ENCODE results near the gene MCRIP2. TPM values are rescaled to one million over a fixed set of nuclear protein-coding genes. Genes with fewer than 3 reads are reported as not detected.
A peak's percentile ranks its signal among the peaks of the same experiment; 100 is the strongest.

Gene MCRIP2
- total and polyA plus RNA-seq, 11 donors, result 52.3 to 321 (median 97.0) TPM

DNA sequence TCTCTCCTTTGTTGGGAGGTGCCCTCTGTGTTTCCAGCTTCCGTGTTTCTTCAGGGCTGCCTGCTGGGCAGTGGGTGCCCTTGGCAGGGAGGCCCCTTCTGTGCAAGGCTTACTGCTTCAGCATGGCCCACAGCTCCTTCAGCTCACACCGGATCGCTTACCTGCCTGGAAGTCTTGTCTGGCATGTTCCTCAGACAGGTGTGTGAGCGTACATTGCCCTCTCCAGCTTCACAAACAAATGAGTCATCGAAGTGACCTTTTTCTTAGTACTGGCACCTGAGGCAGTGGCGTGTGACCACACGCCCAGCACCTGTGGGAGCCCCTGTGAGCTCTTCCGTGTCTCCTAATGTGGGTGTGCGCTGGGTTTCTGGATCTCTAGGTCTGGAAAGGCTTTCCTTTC is 48.2 kb upstream of the MCRIP2 start:
- TF ChIP-seq, protein P1, sequence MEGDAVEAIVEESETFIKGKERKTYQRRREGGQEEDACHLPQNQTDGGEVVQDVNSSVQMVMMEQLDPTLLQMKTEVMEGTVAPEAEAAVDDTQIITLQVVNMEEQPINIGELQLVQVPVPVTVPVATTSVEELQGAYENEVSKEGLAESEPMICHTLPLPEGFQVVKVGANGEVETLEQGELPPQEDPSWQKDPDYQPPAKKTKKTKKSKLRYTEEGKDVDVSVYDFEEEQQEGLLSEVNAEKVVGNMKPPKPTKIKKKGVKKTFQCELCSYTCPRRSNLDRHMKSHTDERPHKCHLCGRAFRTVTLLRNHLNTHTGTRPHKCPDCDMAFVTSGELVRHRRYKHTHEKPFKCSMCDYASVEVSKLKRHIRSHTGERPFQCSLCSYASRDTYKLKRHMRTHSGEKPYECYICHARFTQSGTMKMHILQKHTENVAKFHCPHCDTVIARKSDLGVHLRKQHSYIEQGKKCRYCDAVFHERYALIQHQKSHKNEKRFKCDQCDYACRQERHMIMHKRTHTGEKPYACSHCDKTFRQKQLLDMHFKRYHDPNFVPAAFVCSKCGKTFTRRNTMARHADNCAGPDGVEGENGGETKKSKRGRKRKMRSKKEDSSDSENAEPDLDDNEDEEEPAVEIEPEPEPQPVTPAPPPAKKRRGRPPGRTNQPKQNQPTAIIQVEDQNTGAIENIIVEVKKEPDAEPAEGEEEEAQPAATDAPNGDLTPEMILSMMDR (IDR thresholded peaks at IDR 0.05), result no peak
- TF ChIP-seq POLR2A (IDR thresholded peaks at IDR 0.05), result no peak
- H3K4me3 ChIP-seq, result no peak overlapping the region

DNA sequence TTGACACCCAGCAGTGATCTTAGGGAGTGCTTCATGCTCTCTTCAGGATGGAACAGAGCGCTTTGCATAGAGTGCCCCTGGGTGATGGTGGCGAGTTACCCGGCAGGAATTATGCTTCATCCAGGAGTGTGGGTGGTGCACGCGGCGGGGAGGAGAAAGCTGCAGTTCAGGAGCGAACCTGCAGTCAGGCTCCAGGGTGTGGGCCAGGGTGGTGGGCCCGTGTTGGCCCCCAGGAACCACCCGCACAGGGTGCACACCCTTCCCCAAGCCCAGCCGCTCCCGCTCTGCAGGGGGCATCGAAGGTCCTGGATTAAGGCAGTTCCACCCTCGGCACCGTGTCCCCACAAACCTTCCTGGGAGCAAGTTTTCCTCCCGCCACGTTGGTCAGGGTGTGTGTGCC is 47.8 kb upstream of the MCRIP2 start:
- Histone ChIP-seq H3K27ac (no peak overlapping the region), H3K27me3 (no peaks in the 10 kb centered on the region), H3K9me3 (no peaks in the 10 kb centered on the region), H3K4me1 (peaks cover 0 to 36% (median 12%) of the 10 kb centered on the region in 12 donors), H3K4me3 (no peak overlapping the region), H3K36me3 (peaks cover 0 to 15% (median 1%) of the 10 kb centered on the region in 9 donors)
- intact Hi-C loops (cut with DNase I), result loop anchor here in 2 of 10 donors (5.0 kb wide), 1 partner anchor 33 kb away; no protein-coding TSS in a partner anchor
- peak in 1 of 5 donors; percentile 9 for DNase-seq
- WGBS, 4 donors, result 83 to 89% (median 87%) methylated on average over 15 to 16 of the region's 16 CpGs
- ATAC-seq, result no peak
- TF ChIP-seq, protein P1 (IDR thresholded peaks at IDR 0.05), result no peak
- no peak for TF ChIP-seq POLR2A (IDR thresholded peaks at IDR 0.05)

More for the DNA sequence above, 48.2 kb upstream of the MCRIP2 start:
- peaks cover 0 to 38% (median 15%) of the 10 kb centered on the region in 12 donors for H3K4me1 ChIP-seq
- ATAC-seq (no peak), DNase-seq (no peak)
- no peaks in the 10 kb centered on the region for H3K27me3 ChIP-seq
- H3K9me3 ChIP-seq, result no peaks in the 10 kb centered on the region
- H3K27ac ChIP-seq, result no peak overlapping the region
- H3K36me3 ChIP-seq, result peaks cover 0 to 15% (median 0%) of the 10 kb centered on the region in 9 donors
- intact Hi-C loops (cut with DNase I), result loop anchor here in 2 of 10 donors (5.0 kb wide), 1 partner anchor 34 kb away; no protein-coding TSS in a partner anchor
- 86 to 93% (median 89%) methylated on average over 9 of the region's 9 CpGs for WGBS, 4 donors

DNA sequence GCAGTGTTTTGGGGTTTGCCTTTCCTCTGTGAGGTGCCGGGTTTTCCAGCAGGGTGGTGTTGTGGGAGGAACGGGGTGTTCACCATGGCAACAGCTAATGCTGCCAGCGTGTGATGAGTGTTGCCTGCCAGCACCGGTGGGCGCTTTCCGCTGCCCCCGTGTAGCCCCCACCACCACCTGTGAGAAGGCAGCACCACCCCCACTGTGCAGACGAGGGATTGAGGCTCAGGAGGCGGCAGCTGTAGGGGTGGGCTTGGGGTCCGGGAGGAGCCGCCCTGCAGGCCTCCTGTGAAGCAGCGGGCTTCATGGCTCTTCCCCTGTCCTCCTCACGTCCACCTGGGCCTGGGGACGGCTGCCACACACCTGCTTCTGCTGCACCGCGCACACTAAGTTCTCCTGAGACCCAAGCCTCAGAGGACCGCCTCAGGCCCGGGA is 46.5 kb upstream of the MCRIP2 start:
- DNase-seq (peak in 1 of 5 donors; percentile 26), ATAC-seq (no peak)
- H3K27me3 ChIP-seq, result no peaks in the 10 kb centered on the region
- peaks cover 0 to 17% (median 6%) of the 10 kb centered on the region in 9 donors for H3K36me3 ChIP-seq
- WGBS, 4 donors, result 85 to 92% (median 89%) methylated on average over 10 to 18 of the region's 18 CpGs
- TF ChIP-seq, protein P1 (IDR thresholded peaks at IDR 0.05), result no peak
- no peak for TF ChIP-seq POLR2A (IDR thresholded peaks at IDR 0.05)
- intact Hi-C loops (cut with DNase I), result loop anchor here in 1 of 10 donors (5.0 kb wide), 1 partner anchor 37 kb away; the partner anchor contains the start of gene WFIKKN1
- no peaks in the 10 kb centered on the region for H3K9me3 ChIP-seq
- H3K27ac ChIP-seq, result no peak overlapping the region
- H3K4me1 ChIP-seq, result peaks cover 0 to 36% (median 12%) of the 10 kb centered on the region in 12 donors
- H3K4me3 ChIP-seq, result no peak overlapping the region

DNA sequence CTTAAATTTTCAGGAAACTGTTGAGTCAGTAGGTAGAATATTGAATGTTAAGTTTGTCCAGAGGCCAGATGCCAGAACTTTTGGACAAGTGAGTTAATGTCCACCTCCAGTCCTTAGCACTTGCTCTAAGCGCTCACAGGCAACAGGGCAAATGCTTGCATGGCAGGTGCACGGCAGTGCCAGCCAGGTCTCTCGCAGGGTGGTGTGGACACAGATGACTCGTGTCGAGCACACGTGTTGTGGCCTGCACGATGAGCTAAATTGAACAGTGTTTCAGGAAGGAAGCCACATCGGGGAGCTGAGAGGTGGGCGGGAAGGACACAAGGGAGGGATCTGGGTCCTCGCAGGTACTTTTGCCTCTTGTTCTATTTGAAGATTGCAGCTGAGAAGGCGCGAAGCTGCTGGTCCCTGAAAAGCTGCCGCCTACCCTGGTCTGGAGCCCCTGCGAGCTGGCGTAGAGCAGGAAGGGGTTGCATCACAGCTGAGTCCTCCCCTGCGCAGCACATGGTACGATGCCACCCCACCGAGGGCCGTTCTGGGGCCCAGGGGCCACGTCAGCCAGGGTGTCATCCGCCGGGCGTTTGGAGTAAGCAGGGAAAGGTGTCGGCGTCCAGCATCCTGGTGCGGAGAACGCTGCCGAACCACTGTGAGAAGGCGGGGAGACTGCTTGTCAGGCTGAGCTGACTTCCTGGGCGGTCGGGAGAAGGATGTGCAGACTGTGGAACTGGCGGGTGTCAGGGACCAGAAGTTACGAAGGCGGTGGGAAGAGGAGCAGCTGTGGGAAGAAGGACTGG is 45.5 kb upstream of the MCRIP2 start:
- intact Hi-C loops (cut with DNase I), result loop anchor here in 1 of 10 donors (5.0 kb wide), 1 partner anchor 36 kb away; the partner anchor contains the start of gene WFIKKN1
- WGBS, 4 donors, result 87 to 91% (median 90%) methylated on average over 34 of the region's 34 CpGs
- no peak for TF ChIP-seq POLR2A (IDR thresholded peaks at IDR 0.05)
- TF ChIP-seq, protein P1 (IDR thresholded peaks at IDR 0.05), result no peak
- no peaks in the 10 kb centered on the region for H3K27me3 ChIP-seq
- H3K4me1 ChIP-seq, result peaks cover 0 to 28% (median 8%) of the 10 kb centered on the region in 12 donors
- no peaks in the 10 kb centered on the region for H3K9me3 ChIP-seq
- ATAC-seq, result no peak
- peak in 1 of 5 donors; percentile 19 for DNase-seq
- peaks cover 0 to 24% (median 6%) of the 10 kb centered on the region in 9 donors for H3K36me3 ChIP-seq
- no peak overlapping the region for H3K27ac ChIP-seq
- no peak overlapping the region for H3K4me3 ChIP-seq
